HCT116 (cell line): Measurements from ENCODE around the gene GPR31.
"Not testable (repeated sequence)": the region's sequence is repeated elsewhere in the genome, so short reads cannot be mapped to it uniquely, and the experiment has no call there.

ENCODE experiments used
- CTCF ChIP-seq, 3 experiments: fragments of 200-600 bp in 1 of 3; sonication (generic) in 1 of 3; IDR thresholded peaks in 2 of 3; conservative IDR thresholded peaks in 1 of 3; 2 replicates each; pipeline ENCODE4 v1.5.1; 2012 to 2017; ENCODE audit warnings: low read depth in 2 of 3, low read length in 2 of 3, antibody characterized with exemption in 1 of 3, borderline replicate concordance in 1 of 3, control low read depth in 1 of 3, mild to moderate bottlenecking in 1 of 3, mixed read lengths in 1 of 3, mixed run types in 1 of 3, moderate library complexity in 1 of 3; ENCODE audit not compliant: insufficient read depth in 1 of 3
- POLR2AphosphoS5 ChIP-seq: IDR thresholded peaks from 2 replicates; pipeline ENCODE4 v1.6.1; 2011; ENCODE audit warnings: mild to moderate bottlenecking, low read depth, low read length, moderate library complexity
- RAD21 ChIP-seq: IDR thresholded peaks from 2 replicates; pipeline ENCODE4 v1.6.1; 2012; ENCODE audit warnings: low read depth, mild to moderate bottlenecking
- REST ChIP-seq: IDR thresholded peaks from 2 replicates; pipeline ENCODE4 v1.6.1; 2012; ENCODE audit warnings: low read depth
- YY1 ChIP-seq: IDR thresholded peaks from 2 replicates; pipeline ENCODE4 v1.6.1; 2011; ENCODE audit warnings: low read length, low read depth, moderate library complexity, mild to moderate bottlenecking; ENCODE audit not compliant: insufficient replicate concordance; ENCODE audit errors: extremely low read depth
- ZFX ChIP-seq: fragments of 450-650 bp; IDR thresholded peaks from 2 replicates; pipeline ENCODE4 v1.6.1; 2017

- TF ChIP-seq REST; CTCF (IDR thresholded peaks at IDR 0.05 in 2 of 3, conservative IDR thresholded peaks at IDR 0.05 in 1 of 3; ENCODE audit: borderline replicate concordance in 1 of 3, insufficient read depth in 1 of 3, low read depth in 2 of 3, low read length in 2 of 3); YY1; RAD21; ZFX; POLR2AphosphoS5: not testable (repeated sequence)
Measured at GRCh38 chr6:167168296-167168695, 10.5 kb upstream of the GPR31 start.
